ENCODE results near the gene EML5. TPM values are rescaled to one million over a fixed set of nuclear protein-coding genes. Genes with fewer than 3 reads are reported as not detected.

The EML5 gene
- total RNA-seq, 1 donor from 2014 or later: 1.0 TPM

DNA sequence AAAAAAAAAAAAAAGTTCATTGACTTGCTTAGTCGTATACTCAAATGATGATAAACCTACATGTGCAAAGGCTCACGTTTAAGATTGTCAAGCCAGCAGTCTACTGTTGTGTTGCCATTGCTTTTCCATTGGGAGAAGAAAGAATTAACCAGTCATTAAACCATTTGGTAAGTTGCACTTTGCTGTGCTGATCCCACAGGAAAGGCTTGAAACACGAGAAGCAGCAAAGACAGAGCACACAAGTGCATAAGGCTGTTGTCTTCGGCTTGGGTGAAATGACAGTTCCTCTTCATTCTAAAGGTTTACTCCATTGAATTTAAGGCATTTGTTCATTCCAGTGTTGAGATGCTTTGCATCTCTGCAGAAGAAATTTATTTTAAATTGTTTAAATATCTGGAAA lies 179.8 kb downstream of the EML5 start:
- no peaks in the 10 kb centered on the region for H3K27me3 ChIP-seq (ENCODE audit: control insufficient read depth in 3 of 3, insufficient read depth in 3 of 3, low read length in 3 of 3)
- H3K9me3 ChIP-seq (ENCODE audit: control insufficient read depth in 3 of 3, low read length in 3 of 3): no peaks in the 10 kb centered on the region
- H3K36me3 ChIP-seq (ENCODE audit: control insufficient read depth in 3 of 3, insufficient read depth in 3 of 3, low read length in 3 of 3): peaks cover 18 to 51% (median 32%) of the 10 kb centered on the region in 3 donors
- no peak overlapping the region for H3K27ac ChIP-seq (ENCODE audit: low read depth, low read length)
- H3K4me3 ChIP-seq (ENCODE audit: low read length in 3 of 3): no peak overlapping the region
- no peak overlapping the region for H3K9ac ChIP-seq (ENCODE audit: low read depth in 1 of 3, low read length in 3 of 3)
- H3K4me1 ChIP-seq (ENCODE audit: control insufficient read depth in 3 of 3, insufficient read depth in 3 of 3, low read length in 3 of 3): peaks cover 0 to 6% (median 0%) of the 10 kb centered on the region in 3 donors

DNA sequence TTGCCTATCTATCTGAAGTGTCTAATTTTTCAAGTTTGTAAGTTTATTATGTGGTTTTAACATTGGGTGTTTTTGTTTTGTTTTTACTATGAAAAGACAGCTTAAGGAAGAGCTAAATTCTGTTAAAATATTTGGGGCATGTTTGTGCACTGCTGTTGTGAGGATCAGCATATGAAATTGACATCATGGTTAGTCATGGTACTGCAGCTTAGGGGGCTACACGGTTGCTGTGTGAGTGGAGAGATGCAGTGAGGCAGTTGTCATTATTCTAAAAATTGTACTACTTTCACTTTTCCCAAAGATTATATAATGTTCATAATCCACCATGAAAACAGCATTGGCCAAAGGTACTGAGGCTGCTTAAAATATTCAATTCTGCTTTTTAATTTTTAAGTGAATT lies 180.9 kb downstream of the EML5 start:
- Histone ChIP-seq H3K27ac (ENCODE audit: low read depth, low read length) (no peak overlapping the region), H3K36me3 (ENCODE audit: control insufficient read depth in 3 of 3, insufficient read depth in 3 of 3, low read length in 3 of 3) (peaks cover 28 to 61% (median 43%) of the 10 kb centered on the region in 3 donors), H3K9ac (ENCODE audit: low read depth in 1 of 3, low read length in 3 of 3) (no peak overlapping the region), H3K4me3 (ENCODE audit: low read length in 3 of 3) (no peak overlapping the region), H3K9me3 (ENCODE audit: control insufficient read depth in 3 of 3, low read length in 3 of 3) (no peaks in the 10 kb centered on the region), H3K27me3 (ENCODE audit: control insufficient read depth in 3 of 3, insufficient read depth in 3 of 3, low read length in 3 of 3) (no peaks in the 10 kb centered on the region), H3K4me1 (ENCODE audit: control insufficient read depth in 3 of 3, insufficient read depth in 3 of 3, low read length in 3 of 3) (peaks cover 0 to 6% (median 0%) of the 10 kb centered on the region in 3 donors)

GRCh38 chr14:88607829-88608228 lies 184.9 kb downstream of the EML5 start:
- H3K9me3 ChIP-seq (ENCODE audit: control insufficient read depth in 3 of 3, low read length in 3 of 3): no peaks in the 10 kb centered on the region
- no peak overlapping the region for H3K27ac ChIP-seq (ENCODE audit: low read depth, low read length)
- peaks cover 31 to 76% (median 62%) of the 10 kb centered on the region in 3 donors for H3K36me3 ChIP-seq (ENCODE audit: control insufficient read depth in 3 of 3, insufficient read depth in 3 of 3, low read length in 3 of 3)
- H3K4me3 ChIP-seq (ENCODE audit: low read length in 3 of 3): no peak overlapping the region
- no peaks in the 10 kb centered on the region for H3K27me3 ChIP-seq (ENCODE audit: control insufficient read depth in 3 of 3, insufficient read depth in 3 of 3, low read length in 3 of 3)
- H3K4me1 ChIP-seq (ENCODE audit: control insufficient read depth in 3 of 3, insufficient read depth in 3 of 3, low read length in 3 of 3): no peaks in the 10 kb centered on the region
- no peak overlapping the region for H3K9ac ChIP-seq (ENCODE audit: low read depth in 1 of 3, low read length in 3 of 3)

DNA sequence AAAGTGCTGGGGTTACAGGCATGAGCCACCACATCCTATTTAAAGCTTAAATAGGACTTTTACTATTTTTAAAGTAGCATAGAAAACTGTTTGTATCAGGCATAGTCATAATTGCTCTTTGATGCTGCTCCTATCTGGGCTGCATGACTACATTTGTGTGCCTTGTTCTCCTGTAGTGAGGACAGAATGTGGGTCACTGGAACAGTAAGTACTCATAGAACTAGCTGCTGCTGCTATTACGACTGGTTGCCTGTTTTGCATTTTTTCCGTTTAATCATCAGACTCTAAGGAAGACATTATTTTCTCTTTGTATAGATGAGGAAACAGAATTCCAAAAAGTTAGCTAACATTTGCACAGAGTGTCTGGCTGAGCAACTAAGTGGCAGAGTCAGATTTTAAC lies 187.2 kb downstream of the EML5 start:
- H3K9me3 ChIP-seq (ENCODE audit: control insufficient read depth in 3 of 3, low read length in 3 of 3): no peaks in the 10 kb centered on the region
- peaks cover 36 to 74% (median 72%) of the 10 kb centered on the region in 3 donors for H3K36me3 ChIP-seq (ENCODE audit: control insufficient read depth in 3 of 3, insufficient read depth in 3 of 3, low read length in 3 of 3)
- no peaks in the 10 kb centered on the region for H3K4me1 ChIP-seq (ENCODE audit: control insufficient read depth in 3 of 3, insufficient read depth in 3 of 3, low read length in 3 of 3)
- no peaks in the 10 kb centered on the region for H3K27me3 ChIP-seq (ENCODE audit: control insufficient read depth in 3 of 3, insufficient read depth in 3 of 3, low read length in 3 of 3)
- H3K4me3 ChIP-seq (ENCODE audit: low read length in 3 of 3): no peak overlapping the region
- H3K9ac ChIP-seq (ENCODE audit: low read depth in 1 of 3, low read length in 3 of 3): no peak overlapping the region
- H3K27ac ChIP-seq (ENCODE audit: low read depth, low read length): no peak overlapping the region

DNA sequence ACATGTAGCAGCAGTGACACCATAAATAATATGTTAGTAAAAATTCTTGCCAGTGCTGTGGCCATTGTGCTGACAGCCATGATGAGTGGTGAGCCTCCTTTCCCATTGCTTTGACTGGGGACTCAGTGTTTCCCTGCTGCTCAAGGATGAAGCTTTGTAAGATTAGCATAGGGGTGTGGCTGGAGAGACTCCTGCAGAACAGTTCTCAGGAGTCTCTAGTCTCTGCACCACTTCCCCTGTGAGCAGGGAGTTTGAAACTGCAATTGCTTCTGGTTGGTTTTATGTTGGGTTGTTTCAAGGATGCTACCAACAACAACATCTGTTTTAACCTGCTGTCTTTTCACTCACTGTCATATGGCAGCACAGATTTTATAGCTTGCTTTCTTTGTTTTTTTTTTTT lies 188.5 kb downstream of the EML5 start:
- no peaks in the 10 kb centered on the region for H3K9me3 ChIP-seq (ENCODE audit: control insufficient read depth in 3 of 3, low read length in 3 of 3)
- no peaks in the 10 kb centered on the region for H3K4me1 ChIP-seq (ENCODE audit: control insufficient read depth in 3 of 3, insufficient read depth in 3 of 3, low read length in 3 of 3)
- H3K4me3 ChIP-seq (ENCODE audit: low read length in 3 of 3): no peak overlapping the region
- H3K9ac ChIP-seq (ENCODE audit: low read depth in 1 of 3, low read length in 3 of 3): no peak overlapping the region
- no peaks in the 10 kb centered on the region for H3K27me3 ChIP-seq (ENCODE audit: control insufficient read depth in 3 of 3, insufficient read depth in 3 of 3, low read length in 3 of 3)
- H3K36me3 ChIP-seq (ENCODE audit: control insufficient read depth in 3 of 3, insufficient read depth in 3 of 3, low read length in 3 of 3): peaks cover 28 to 72% (median 71%) of the 10 kb centered on the region in 3 donors
- no peak overlapping the region for H3K27ac ChIP-seq (ENCODE audit: low read depth, low read length)

DNA sequence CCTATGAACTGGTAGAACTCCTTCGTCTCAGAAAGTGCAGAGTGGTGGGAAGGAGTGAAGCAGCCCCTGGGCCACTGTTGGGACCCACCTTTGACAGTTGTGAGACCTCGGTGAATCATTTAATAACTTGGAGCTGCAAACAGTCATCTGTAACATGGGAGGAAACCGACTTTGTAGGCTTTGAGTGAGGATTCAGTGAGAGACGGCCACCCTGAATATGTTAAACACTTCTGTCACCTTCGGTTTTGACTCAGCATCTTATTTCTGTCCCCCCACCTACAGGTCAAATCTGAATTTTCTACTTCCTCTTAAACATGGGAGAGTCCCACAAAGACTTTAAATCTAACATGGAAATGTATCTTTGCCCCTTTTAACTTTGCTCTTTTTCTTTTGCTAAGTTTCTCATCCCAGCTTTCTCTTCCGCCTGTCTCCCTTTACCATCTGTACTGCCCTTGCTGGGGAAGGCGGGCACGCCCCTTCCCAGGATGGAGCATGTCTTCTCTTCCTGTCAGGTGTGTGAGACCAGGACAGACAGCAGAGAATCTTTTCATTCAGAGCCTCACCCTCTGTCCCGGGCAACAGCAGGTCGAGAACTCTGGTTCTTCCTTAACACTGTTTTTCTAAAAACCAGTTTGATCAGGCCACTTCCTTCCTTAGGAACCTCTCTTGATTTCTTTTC lies 192.9 kb downstream of the EML5 start:
- Histone ChIP-seq H3K27me3 (ENCODE audit: control insufficient read depth in 3 of 3, insufficient read depth in 3 of 3, low read length in 3 of 3) (no peaks in the 10 kb centered on the region), H3K9ac (ENCODE audit: low read depth in 1 of 3, low read length in 3 of 3) (no peak overlapping the region), H3K36me3 (ENCODE audit: control insufficient read depth in 3 of 3, insufficient read depth in 3 of 3, low read length in 3 of 3) (peaks cover 25 to 67% (median 58%) of the 10 kb centered on the region in 3 donors), H3K9me3 (ENCODE audit: control insufficient read depth in 3 of 3, low read length in 3 of 3) (no peaks in the 10 kb centered on the region), H3K27ac (ENCODE audit: low read depth, low read length) (no peak overlapping the region), H3K4me3 (ENCODE audit: low read length in 3 of 3) (no peak overlapping the region), H3K4me1 (ENCODE audit: control insufficient read depth in 3 of 3, insufficient read depth in 3 of 3, low read length in 3 of 3) (no peaks in the 10 kb centered on the region)

GRCh38 chr14:88599326-88599725 lies 193.4 kb downstream of the EML5 start:
- no peaks in the 10 kb centered on the region for H3K4me1 ChIP-seq (ENCODE audit: control insufficient read depth in 3 of 3, insufficient read depth in 3 of 3, low read length in 3 of 3)
- no peak overlapping the region for H3K4me3 ChIP-seq (ENCODE audit: low read length in 3 of 3)
- H3K9ac ChIP-seq (ENCODE audit: low read depth in 1 of 3, low read length in 3 of 3): no peak overlapping the region
- H3K9me3 ChIP-seq (ENCODE audit: control insufficient read depth in 3 of 3, low read length in 3 of 3): no peaks in the 10 kb centered on the region
- H3K36me3 ChIP-seq (ENCODE audit: control insufficient read depth in 3 of 3, insufficient read depth in 3 of 3, low read length in 3 of 3): peaks cover 25 to 63% (median 57%) of the 10 kb centered on the region in 3 donors
- H3K27ac ChIP-seq (ENCODE audit: low read depth, low read length): no peak overlapping the region
- no peaks in the 10 kb centered on the region for H3K27me3 ChIP-seq (ENCODE audit: control insufficient read depth in 3 of 3, insufficient read depth in 3 of 3, low read length in 3 of 3)

GRCh38 chr14:88598097-88598675 lies 194.6 kb downstream of the EML5 start:
- no peaks in the 10 kb centered on the region for H3K9me3 ChIP-seq (ENCODE audit: control insufficient read depth in 3 of 3, low read length in 3 of 3)
- H3K9ac ChIP-seq (ENCODE audit: low read depth in 1 of 3, low read length in 3 of 3): no peak overlapping the region
- H3K4me1 ChIP-seq (ENCODE audit: control insufficient read depth in 3 of 3, insufficient read depth in 3 of 3, low read length in 3 of 3): no peaks in the 10 kb centered on the region
- H3K27me3 ChIP-seq (ENCODE audit: control insufficient read depth in 3 of 3, insufficient read depth in 3 of 3, low read length in 3 of 3): no peaks in the 10 kb centered on the region
- H3K36me3 ChIP-seq (ENCODE audit: control insufficient read depth in 3 of 3, insufficient read depth in 3 of 3, low read length in 3 of 3): peaks cover 25 to 57% (median 48%) of the 10 kb centered on the region in 3 donors
- no peak overlapping the region for H3K27ac ChIP-seq (ENCODE audit: low read depth, low read length)
- H3K4me3 ChIP-seq (ENCODE audit: low read length in 3 of 3): no peak overlapping the region

- Histone ChIP-seq H3K27ac (ENCODE audit: low read depth, low read length) (no peak overlapping the region), H3K4me1 (ENCODE audit: control insufficient read depth in 3 of 3, insufficient read depth in 3 of 3, low read length in 3 of 3) (no peaks in the 10 kb centered on the region), H3K27me3 (ENCODE audit: control insufficient read depth in 3 of 3, insufficient read depth in 3 of 3, low read length in 3 of 3) (no peaks in the 10 kb centered on the region), H3K9ac (ENCODE audit: low read depth in 1 of 3, low read length in 3 of 3) (no peak overlapping the region), H3K36me3 (ENCODE audit: control insufficient read depth in 3 of 3, insufficient read depth in 3 of 3, low read length in 3 of 3) (peaks cover 20 to 51% (median 42%) of the 10 kb centered on the region in 3 donors), H3K4me3 (ENCODE audit: low read length in 3 of 3) (no peak overlapping the region), H3K9me3 (ENCODE audit: control insufficient read depth in 3 of 3, low read length in 3 of 3) (no peaks in the 10 kb centered on the region)
Observed at GRCh38 chr14:88597601-88598000, 195.2 kb downstream of the EML5 start.

- H3K4me3 ChIP-seq (ENCODE audit: low read length in 3 of 3): no peak overlapping the region
- H3K27me3 ChIP-seq (ENCODE audit: control insufficient read depth in 3 of 3, insufficient read depth in 3 of 3, low read length in 3 of 3): no peaks in the 10 kb centered on the region
- no peaks in the 10 kb centered on the region for H3K9me3 ChIP-seq (ENCODE audit: control insufficient read depth in 3 of 3, low read length in 3 of 3)
- H3K36me3 ChIP-seq (ENCODE audit: control insufficient read depth in 3 of 3, insufficient read depth in 3 of 3, low read length in 3 of 3): peaks cover 17 to 48% (median 37%) of the 10 kb centered on the region in 3 donors
- no peak overlapping the region for H3K27ac ChIP-seq (ENCODE audit: low read depth, low read length)
- H3K4me1 ChIP-seq (ENCODE audit: control insufficient read depth in 3 of 3, insufficient read depth in 3 of 3, low read length in 3 of 3): no peaks in the 10 kb centered on the region
- H3K9ac ChIP-seq (ENCODE audit: low read depth in 1 of 3, low read length in 3 of 3): no peak overlapping the region
Observed at GRCh38 chr14:88597038-88597437, 195.7 kb downstream of the EML5 start.
